Measurements from ENCODE around the gene SERPINE3.

SERPINE3 gene

DNA sequence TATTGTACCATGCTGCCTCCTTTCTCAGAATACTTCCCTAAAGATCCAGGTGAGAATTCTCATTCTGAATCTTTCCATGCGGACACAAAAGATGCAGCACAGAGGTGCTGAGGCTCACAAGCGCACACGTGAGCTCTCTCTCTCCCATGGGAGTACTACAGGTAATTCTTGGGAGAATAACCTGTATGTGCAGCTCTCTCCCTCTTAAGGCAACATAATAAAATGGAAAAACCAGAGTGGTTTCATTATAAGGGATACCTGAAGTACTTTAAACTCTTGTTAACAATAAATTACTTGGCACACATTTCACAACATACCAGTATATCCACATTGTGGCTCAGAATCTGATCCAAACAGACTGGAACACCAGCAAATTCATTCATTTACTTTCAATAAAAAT is 72.9 kb downstream of the SERPINE3 start:
- no peak for TF ChIP-seq TAF1 (IDR thresholded peaks at IDR 0.05; ENCODE audit: low read depth, low read length)
- TF ChIP-seq PAX5 (IDR thresholded peaks at IDR 0.05; ENCODE audit: insufficient read depth, low read length, severe bottlenecking), result no peak
- no peak for TF ChIP-seq POU2F2 (IDR thresholded peaks at IDR 0.05; ENCODE audit: low read depth, low read length)
- TF ChIP-seq POLR2AphosphoS5 (IDR thresholded peaks at IDR 0.05; ENCODE audit: low read depth, low read length), result no peak
- TF ChIP-seq POLR2A (IDR thresholded peaks at IDR 0.05; ENCODE audit: low read depth, low read length), result no peak
- TF ChIP-seq SPI1 (IDR thresholded peaks at IDR 0.05; ENCODE audit: low read depth, low read length), result no peak
- DNase-seq (ENCODE audit: insufficient read length, low spot score), result no peak
- no peak for FAIRE-seq

All from GM12891 (cell line).